Nephron (organoid): ENCODE data around the gene GPSM3.

Source experiments
- H3K27ac Mint-ChIP-seq, 3 experiments: 2 replicates each; pipeline ENCODE4 v1.8.0; 2020; ENCODE audit warnings: mixed read lengths in 3 of 3, mild to moderate bottlenecking in 2 of 3, moderate library complexity in 1 of 3
- H3K27me3 Mint-ChIP-seq: 2 replicates; pipeline ENCODE4 v1.8.0; 2021; ENCODE audit warnings: low read depth, mild to moderate bottlenecking, moderate library complexity, mixed read lengths
- H3K36me3 Mint-ChIP-seq: 2 replicates; pipeline ENCODE4 v1.8.0; 2020; ENCODE audit warnings: low read depth, mixed read lengths
- H3K4me1 Mint-ChIP-seq: 2 replicates; pipeline ENCODE4 v1.8.0; 2020; ENCODE audit warnings: mixed read lengths
- H3K4me3 Mint-ChIP-seq, 3 experiments: 2 replicates each; pipeline ENCODE4 v1.8.0; 2020; ENCODE audit warnings: mild to moderate bottlenecking in 3 of 3, mixed read lengths in 3 of 3, moderate library complexity in 2 of 3
- H3K9me3 Mint-ChIP-seq: 2 replicates; pipeline ENCODE4 v1.8.0; 2020; ENCODE audit warnings: mixed read lengths
- CTCF ChIP-seq, 3 experiments: fragments of 200-600 bp; sonication (generic); IDR thresholded peaks; one replicate each; pipeline ENCODE4 v1.5.0; 2021; ENCODE audit warnings: antibody characterized with exemption in 3 of 3; ENCODE audit not compliant: unreplicated experiment in 3 of 3

The GPSM3 gene

GRCh38 chr6:32223258-32224235 lies 31.1 kb upstream of the GPSM3 start, which contains the start of gene NOTCH4:
TSS of gene NOTCH4 (minus strand) at chr6:32224067. CDS start at chr6:32223928, 139 bp downstream.
- Mint-ChIP-seq H3K9me3 (no peaks in the 10 kb centered on the region), H3K4me1 (no peaks in the 10 kb centered on the region), H3K27me3 (peaks cover 9% of the 10 kb centered on the region), H3K36me3 (no peaks in the 10 kb centered on the region), H3K27ac (no peak within 1 kb of the TSS), H3K4me3 (no peak within 1 kb of the TSS)
- no peak for TF ChIP-seq CTCF (IDR thresholded peaks at IDR 0.05; ENCODE audit: unreplicated experiment in 3 of 3)

- Mint-ChIP-seq H3K27me3 (peaks cover 9% of the 10 kb centered on the region), H3K4me1 (no peaks in the 10 kb centered on the region), H3K36me3 (no peaks in the 10 kb centered on the region), H3K27ac (no peak overlapping the region), H3K4me3 (no peak overlapping the region), H3K9me3 (no peaks in the 10 kb centered on the region)
- no peak for TF ChIP-seq CTCF (IDR thresholded peaks at IDR 0.05; ENCODE audit: unreplicated experiment in 3 of 3)
Observed at GRCh38 chr6:32222333-32223230, 30.1 kb upstream of the GPSM3 start.

GRCh38 chr6:32220021-32220420 lies 27.6 kb upstream of the GPSM3 start:
- Mint-ChIP-seq H3K27me3 (peaks cover 9% of the 10 kb centered on the region), H3K4me3 (no peak overlapping the region)

GRCh38 chr6:32218167-32218566 lies 25.7 kb upstream of the GPSM3 start:
- Mint-ChIP-seq H3K27me3 (peaks cover 5% of the 10 kb centered on the region), H3K9me3 (no peaks in the 10 kb centered on the region), H3K36me3 (no peaks in the 10 kb centered on the region)

More at GRCh38 chr6:32220021-32220420, 27.6 kb upstream of the GPSM3 start:
- no peaks in the 10 kb centered on the region for H3K36me3 Mint-ChIP-seq
- H3K27ac Mint-ChIP-seq, result no peak overlapping the region
- TF ChIP-seq CTCF (IDR thresholded peaks at IDR 0.05; ENCODE audit: unreplicated experiment in 3 of 3), result no peak
- H3K9me3 Mint-ChIP-seq, result no peaks in the 10 kb centered on the region
- H3K4me1 Mint-ChIP-seq, result no peaks in the 10 kb centered on the region

GRCh38 chr6:32216998-32217397 lies 24.6 kb upstream of the GPSM3 start:
- Mint-ChIP-seq H3K27ac (no peak overlapping the region), H3K4me3 (no peak overlapping the region)

More at GRCh38 chr6:32218167-32218566, 25.7 kb upstream of the GPSM3 start:
- Mint-ChIP-seq H3K4me1 (no peaks in the 10 kb centered on the region), H3K27ac (no peak overlapping the region), H3K4me3 (no peak overlapping the region)
- no peak for TF ChIP-seq CTCF (IDR thresholded peaks at IDR 0.05; ENCODE audit: unreplicated experiment in 3 of 3)

More at GRCh38 chr6:32216998-32217397, 24.6 kb upstream of the GPSM3 start:
- no peaks in the 10 kb centered on the region for H3K27me3 Mint-ChIP-seq
- no peaks in the 10 kb centered on the region for H3K36me3 Mint-ChIP-seq
- H3K9me3 Mint-ChIP-seq, result no peaks in the 10 kb centered on the region
- TF ChIP-seq CTCF (IDR thresholded peaks at IDR 0.05; ENCODE audit: unreplicated experiment in 3 of 3), result no peak
- no peaks in the 10 kb centered on the region for H3K4me1 Mint-ChIP-seq
